GM10266 (cell line): ENCODE data around the gene TFPI.

Experiments
- DNase-seq: peaks from one replicate; pipeline ENCODE4 v3.0.0; 2012; ENCODE audit errors: extremely low spot score
- TF ChIP-seq, protein P1 (sequence below): IDR thresholded peaks from 2 replicates; pipeline ENCODE4 v1.5.1; 2012; ENCODE audit warnings: mild to moderate bottlenecking, low read depth; ENCODE audit not compliant: control insufficient read depth, insufficient read depth; ENCODE audit errors: missing control alignments

Gene TFPI

DNA sequence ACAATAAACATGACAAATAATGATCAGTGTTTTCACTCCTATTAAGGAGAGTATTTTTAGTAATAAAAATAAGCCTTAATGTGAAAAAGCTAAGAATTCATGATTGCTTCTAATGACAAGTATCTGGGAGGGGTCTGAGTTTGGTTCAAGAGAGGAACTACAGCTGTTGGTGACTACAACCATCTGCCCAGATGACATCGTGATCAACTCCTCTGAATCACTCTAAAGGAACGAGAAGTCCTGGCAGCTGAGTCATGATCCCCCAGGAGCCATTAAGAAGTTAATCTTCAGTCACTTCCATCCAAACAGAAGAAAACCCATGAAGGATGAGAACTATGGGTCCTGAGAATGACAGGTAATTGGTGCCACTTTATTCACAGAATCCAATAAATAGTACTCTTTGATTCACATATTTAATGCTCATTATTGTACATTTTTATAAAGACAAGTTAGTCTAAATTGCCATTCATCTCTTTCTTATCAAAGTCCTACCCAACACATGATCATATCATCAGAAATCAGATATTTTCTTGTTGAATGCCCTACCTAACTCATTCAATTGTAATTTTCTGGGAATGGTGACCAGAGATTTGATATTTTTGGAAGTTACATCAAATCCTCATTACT, 6.8 kb downstream of the TFPI start:
- TF ChIP-seq, protein P1, sequence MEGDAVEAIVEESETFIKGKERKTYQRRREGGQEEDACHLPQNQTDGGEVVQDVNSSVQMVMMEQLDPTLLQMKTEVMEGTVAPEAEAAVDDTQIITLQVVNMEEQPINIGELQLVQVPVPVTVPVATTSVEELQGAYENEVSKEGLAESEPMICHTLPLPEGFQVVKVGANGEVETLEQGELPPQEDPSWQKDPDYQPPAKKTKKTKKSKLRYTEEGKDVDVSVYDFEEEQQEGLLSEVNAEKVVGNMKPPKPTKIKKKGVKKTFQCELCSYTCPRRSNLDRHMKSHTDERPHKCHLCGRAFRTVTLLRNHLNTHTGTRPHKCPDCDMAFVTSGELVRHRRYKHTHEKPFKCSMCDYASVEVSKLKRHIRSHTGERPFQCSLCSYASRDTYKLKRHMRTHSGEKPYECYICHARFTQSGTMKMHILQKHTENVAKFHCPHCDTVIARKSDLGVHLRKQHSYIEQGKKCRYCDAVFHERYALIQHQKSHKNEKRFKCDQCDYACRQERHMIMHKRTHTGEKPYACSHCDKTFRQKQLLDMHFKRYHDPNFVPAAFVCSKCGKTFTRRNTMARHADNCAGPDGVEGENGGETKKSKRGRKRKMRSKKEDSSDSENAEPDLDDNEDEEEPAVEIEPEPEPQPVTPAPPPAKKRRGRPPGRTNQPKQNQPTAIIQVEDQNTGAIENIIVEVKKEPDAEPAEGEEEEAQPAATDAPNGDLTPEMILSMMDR = no peak
- no peak for DNase-seq

DNA sequence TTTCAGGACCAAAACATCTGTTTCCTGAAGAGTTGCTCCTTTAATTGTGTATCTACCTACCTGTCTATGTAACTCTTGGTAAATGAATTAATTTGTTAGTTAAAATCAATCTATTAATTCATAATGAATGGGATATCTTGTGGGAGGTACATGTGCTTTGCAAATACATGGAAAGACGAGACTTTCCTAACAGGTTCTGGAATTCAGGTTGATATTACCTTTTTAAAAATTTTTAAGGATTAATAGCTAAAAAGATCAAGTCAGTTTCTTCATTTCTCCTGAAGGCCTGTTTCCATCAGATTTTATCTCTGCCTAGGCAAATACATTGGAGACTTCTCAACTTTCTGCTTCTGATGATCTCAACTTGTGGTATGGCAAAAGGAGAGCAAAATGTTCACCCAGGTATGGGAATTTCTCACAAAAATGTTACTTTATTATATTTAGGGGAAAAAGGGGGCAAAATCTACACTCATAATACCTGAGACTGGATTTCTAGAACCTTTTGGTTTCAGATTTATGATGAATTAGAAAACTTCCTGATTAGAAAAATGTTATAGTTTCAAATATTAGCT, 7.4 kb downstream of the TFPI start:
- DNase-seq = no peak
- TF ChIP-seq, protein P1 = no peak

DNA sequence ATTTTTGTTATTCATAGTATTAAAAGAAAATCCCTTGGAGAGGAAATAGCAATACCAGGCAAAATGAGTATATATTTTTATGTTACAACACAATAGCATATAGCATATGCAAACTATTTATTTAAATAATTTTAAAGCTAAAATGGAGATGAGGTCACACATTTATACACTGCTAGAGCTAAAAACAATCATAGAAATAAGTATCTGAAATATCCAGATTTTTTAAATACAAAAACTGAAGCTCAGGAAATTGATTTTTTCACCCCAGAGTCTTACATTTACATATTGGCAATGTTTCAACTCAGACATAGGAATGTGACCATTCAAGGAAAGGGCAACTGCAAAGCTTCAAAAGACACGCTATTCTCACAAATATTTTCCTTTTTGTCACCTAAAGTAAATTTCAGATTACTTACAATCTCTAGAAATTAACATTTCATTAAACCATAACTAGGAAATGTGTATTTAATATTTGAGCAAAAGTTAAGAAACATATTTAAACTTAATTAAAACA, 8.9 kb downstream of the TFPI start:
- TF ChIP-seq, protein P1 = no peak
- DNase-seq = no peak

DNA sequence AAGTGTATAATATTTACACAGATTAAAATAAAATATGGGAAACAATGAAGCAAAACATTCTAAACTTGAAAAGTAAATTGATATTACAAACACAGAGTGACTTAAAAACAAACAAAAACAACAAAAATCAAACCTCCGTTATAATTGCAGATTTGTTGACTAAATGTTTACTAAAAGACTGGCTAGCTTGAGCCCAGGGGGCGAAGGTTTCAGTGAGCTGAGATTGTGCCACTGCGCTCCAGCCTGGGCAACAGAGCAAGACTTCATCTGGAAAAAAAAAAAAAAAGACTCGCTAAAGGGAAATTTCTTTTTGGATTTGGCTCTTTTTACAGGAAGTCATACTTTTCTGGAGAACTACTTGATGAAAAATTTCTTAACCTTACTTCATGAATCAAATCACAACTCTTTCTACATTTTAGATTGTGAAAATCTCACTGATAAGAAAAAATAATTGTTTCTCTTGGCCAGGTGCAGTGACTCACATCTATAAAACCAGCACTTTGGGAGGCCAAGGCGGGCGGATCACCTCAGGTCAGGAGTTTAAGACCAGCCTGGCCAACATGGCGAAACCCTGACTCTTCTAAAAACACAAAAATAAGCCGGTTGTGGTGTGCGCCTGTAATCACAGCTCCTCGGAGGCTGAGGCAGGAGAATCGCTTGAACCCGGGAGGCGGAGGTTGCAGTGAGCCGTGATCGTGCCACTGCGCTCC, 9.7 kb downstream of the TFPI start:
- DNase-seq = no peak
- TF ChIP-seq, protein P1 = no peak

DNA sequence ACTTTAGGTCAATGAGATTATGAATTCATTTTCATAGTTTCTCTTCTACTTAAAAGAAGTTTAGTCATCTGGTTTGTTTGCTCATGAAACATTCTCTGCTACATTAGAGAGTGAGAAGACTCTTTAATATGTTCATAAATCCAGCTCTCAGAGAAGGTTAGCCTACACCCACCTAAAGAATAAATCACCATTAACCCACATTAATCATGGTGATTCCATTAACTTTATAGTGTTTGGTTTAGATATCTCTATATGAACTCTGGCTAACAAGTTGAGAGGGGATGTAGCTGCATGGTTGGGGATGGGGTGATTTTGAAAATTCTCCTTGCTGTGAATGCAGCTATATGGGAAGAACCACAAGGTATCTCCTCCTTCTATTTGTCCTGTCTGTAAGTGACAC, 10.7 kb downstream of the TFPI start:
- no peak for DNase-seq

DNA sequence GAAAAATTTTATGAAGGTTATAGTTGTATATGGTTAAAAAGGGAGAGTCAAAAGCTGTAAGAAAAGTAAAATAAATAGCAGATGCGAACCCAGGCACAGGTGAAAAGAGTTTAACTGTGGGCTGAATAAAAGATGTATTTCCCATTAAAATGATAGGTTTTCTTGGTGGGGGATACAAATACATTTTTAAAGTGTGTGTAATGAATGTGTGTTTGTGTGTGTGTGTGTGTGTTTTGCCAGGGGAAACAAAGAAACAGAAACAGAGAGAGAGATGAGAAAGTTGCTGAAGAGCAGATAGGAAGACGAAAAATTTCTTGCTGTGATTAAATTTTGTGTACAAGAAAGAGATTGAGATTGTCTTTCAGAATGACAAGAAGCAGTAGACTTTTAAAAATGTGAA, 12.1 kb downstream of the TFPI start:
- TF ChIP-seq, protein P1 = no peak
- no peak for DNase-seq

More for the DNA sequence above, 10.7 kb downstream of the TFPI start:
- TF ChIP-seq, protein P1 = no peak
